HCT116 (cell line): ENCODE measurements around the gene RBPJ. TPM values are rescaled to one million over a fixed set of nuclear protein-coding genes. Genes with fewer than 3 reads are reported as not detected.

Experiments used
- ATAC-seq: fragments of 200-7000 bp; cut with Tn5 transposase; 2 replicates; pipeline ENCODE4 v1.9.1; 2020; ENCODE audit warnings: mild to moderate bottlenecking, moderate library complexity
- BruUV-seq: library from RNA; stranded (reverse); fragments of 400-500 nt; replicated peaks from 2 replicates; lab custom pipeline; 2021; lab: Mats Ljungman, UMichigan
- CTCF ChIA-PET: fragments of 300-600 bp; sonication (Branson Sonifier 250); formaldehyde crosslinking; loops from one replicate; lab custom pipeline; 2021; ENCODE audit warnings: antibody characterized with exemption; lab: Charles Lee
- POLR2A ChIA-PET: fragments of 300-600, 350-600 bp; sonication (Branson Sonifier 250); formaldehyde crosslinking; loops from one replicate; lab custom pipeline; 2021; ENCODE audit warnings: antibody characterized with exemption; lab: Charles Lee
- RAD21 ChIA-PET, 2 experiments: fragments of 300-600 bp; sonication (Branson Sonifier 250); formaldehyde crosslinking; loops; one replicate each; lab custom pipeline; 2023; ENCODE audit warnings: low total read pairs in 2 of 2; ENCODE audit not compliant: uncharacterized antibody in 2 of 2, unreplicated experiment in 2 of 2, low non-redundant PET in 1 of 2; lab: Charles Lee
- DNase-seq: peaks from one replicate; pipeline ENCODE4 v3.0.0-alpha.2; 2010; ENCODE audit warnings: low read depth, low spot score
- H2AFZ ChIP-seq: fragments of 200-600 bp; shearing (Covaris generic), sonication (generic); 2 replicates; pipeline ENCODE4 v1.6.1; 2017; ENCODE audit warnings: low read depth, mixed run types, mixed read lengths, antibody characterized with exemption, low read length; ENCODE audit not compliant: poor library complexity, severe bottlenecking
- H3K27ac ChIP-seq: 2 replicates; pipeline ENCODE4 v1.5.1; 2012; ENCODE audit warnings: low read depth, low read length
- H3K27me3 ChIP-seq: fragments of 200-600 bp; sonication (generic); 2 replicates; pipeline ENCODE4 v1.6.1; 2016; ENCODE audit warnings: mixed run types, low read length, mixed read lengths; ENCODE audit not compliant: insufficient read depth
- H3K36me3 ChIP-seq, 2 experiments: fragments of 200-500 bp in 1 of 2; fragments of 200-600 bp in 1 of 2; sonication (Bioruptor generic) in 1 of 2; sonication (generic) in 1 of 2; 2 replicates each; pipeline versions ENCODE4 v1.5.1 to v1.6.1; 2014 to 2016; ENCODE audit warnings: low read length in 2 of 2, inconsistent platforms in 1 of 2, mixed read lengths in 1 of 2, mixed run types in 1 of 2; ENCODE audit not compliant: insufficient read depth in 2 of 2, control insufficient read depth in 1 of 2
- H3K4me1 ChIP-seq, 2 experiments: fragments of 200-600 bp in 1 of 2; sonication (generic) in 1 of 2; 2 replicates each; pipeline versions ENCODE4 v1.5.1 to v1.6.1; 2012 to 2017; ENCODE audit warnings: low read length in 2 of 2, inconsistent platforms in 1 of 2, mild to moderate bottlenecking in 1 of 2, mixed read lengths in 1 of 2, mixed run types in 1 of 2, moderate library complexity in 1 of 2; ENCODE audit not compliant: insufficient read depth in 2 of 2, control insufficient read depth in 1 of 2
- H3K4me2 ChIP-seq: fragments of 200-600 bp; sonication (generic); 2 replicates; pipeline ENCODE4 v1.6.1; 2017; ENCODE audit warnings: mixed run types, low read length, mixed read lengths
- H3K4me3 ChIP-seq, 2 experiments: fragments of 200-600 bp in 1 of 2; sonication (generic) in 1 of 2; replicated peaks in 1 of 2; 2 replicates each; pipeline ENCODE4 v1.5.1; 2011 to 2016; ENCODE audit warnings: low read length in 2 of 2, control low read depth in 1 of 2, low read depth in 1 of 2, mild to moderate bottlenecking in 1 of 2, mixed read lengths in 1 of 2, mixed run types in 1 of 2
- H3K79me2 ChIP-seq: fragments of 200-600 bp; sonication (generic); 2 replicates; pipeline ENCODE4 v1.6.1; 2017; ENCODE audit warnings: mild to moderate bottlenecking, mixed run types, low read length, moderate library complexity, mixed read lengths; ENCODE audit not compliant: insufficient read depth
- H3K9ac ChIP-seq: fragments of 200-600 bp; sonication (generic); 2 replicates; pipeline ENCODE4 v1.6.1; 2016; ENCODE audit warnings: low read length, mixed read lengths
- H3K9me2 ChIP-seq: fragments of 200-600 bp; sonication (generic), shearing (Covaris generic); 2 replicates; pipeline ENCODE4 v1.6.1; 2017; ENCODE audit warnings: mixed run types, mild to moderate bottlenecking, moderate library complexity; ENCODE audit not compliant: insufficient read depth
- H3K9me3 ChIP-seq, 2 experiments: fragments of 200-500 bp in 1 of 2; fragments of 200-600 bp in 1 of 2; sonication (Bioruptor generic) in 1 of 2; sonication (generic) in 1 of 2; 2 replicates each; pipeline ENCODE4 v1.6.1; 2014 to 2017; ENCODE audit warnings: low read length in 2 of 2, mixed read lengths in 2 of 2, inconsistent platforms in 1 of 2, low read depth in 1 of 2, mild to moderate bottlenecking in 1 of 2, mixed run types in 1 of 2, moderate library complexity in 1 of 2; ENCODE audit not compliant: control insufficient read depth in 1 of 2, insufficient read depth in 1 of 2
- H4K20me1 ChIP-seq: fragments of 200-600 bp; sonication (generic), shearing (Covaris generic); 2 replicates; pipeline ENCODE4 v1.6.1; 2017; ENCODE audit warnings: mixed run types, mild to moderate bottlenecking, moderate library complexity; ENCODE audit not compliant: insufficient read depth
- CBX3 ChIP-seq: IDR thresholded peaks from 2 replicates; pipeline ENCODE4 v1.6.1; 2012; ENCODE audit warnings: low read depth
- CEBPB ChIP-seq: IDR thresholded peaks from 2 replicates; pipeline ENCODE4 v1.6.1; 2012; ENCODE audit warnings: low read depth
- EZH2 ChIP-seq: fragments of 200-600 bp; sonication (generic); IDR thresholded peaks from 2 replicates; pipeline ENCODE4 v1.6.1; 2017; ENCODE audit warnings: antibody characterized with exemption, mixed run types
- EZH2phosphoT487 ChIP-seq: fragments of 200-600 bp; IDR thresholded peaks from 2 replicates; pipeline ENCODE4 v1.6.1; 2018; ENCODE audit warnings: antibody characterized with exemption, borderline replicate concordance
- FOSL1 ChIP-seq: IDR thresholded peaks from 2 replicates; pipeline ENCODE4 v1.6.1; 2012; ENCODE audit warnings: low read depth
- JUND ChIP-seq: IDR thresholded peaks from 2 replicates; pipeline ENCODE4 v1.6.1; 2012
- POLR2A ChIP-seq: IDR thresholded peaks from 2 replicates; pipeline ENCODE4 v1.7.0; 2011; ENCODE audit warnings: borderline replicate concordance; ENCODE audit not compliant: insufficient read depth, insufficient read length; ENCODE audit errors: extremely low read depth
- POLR2AphosphoS5 ChIP-seq: IDR thresholded peaks from 2 replicates; pipeline ENCODE4 v1.6.1; 2011; ENCODE audit warnings: mild to moderate bottlenecking, low read depth, low read length, moderate library complexity
- RAD21 ChIP-seq: IDR thresholded peaks from 2 replicates; pipeline ENCODE4 v1.6.1; 2012; ENCODE audit warnings: low read depth, mild to moderate bottlenecking
- REST ChIP-seq: IDR thresholded peaks from 2 replicates; pipeline ENCODE4 v1.6.1; 2012; ENCODE audit warnings: low read depth
- SIN3A ChIP-seq: IDR thresholded peaks from 2 replicates; pipeline ENCODE4 v1.6.1; 2012; ENCODE audit warnings: low read depth
- SP1 ChIP-seq: IDR thresholded peaks from 2 replicates; pipeline ENCODE4 v1.6.1; 2012; ENCODE audit warnings: low read depth
- SRF ChIP-seq: IDR thresholded peaks from 2 replicates; pipeline ENCODE4 v1.6.1; 2012; ENCODE audit warnings: low read depth
- TCF7L2 ChIP-seq: IDR thresholded peaks from 2 replicates; pipeline ENCODE4 v1.7.0; 2011; ENCODE audit warnings: borderline replicate concordance, inconsistent platforms; ENCODE audit not compliant: insufficient read depth, insufficient read length; ENCODE audit errors: extremely low read depth
- YY1 ChIP-seq: IDR thresholded peaks from 2 replicates; pipeline ENCODE4 v1.6.1; 2011; ENCODE audit warnings: low read length, low read depth, moderate library complexity, mild to moderate bottlenecking; ENCODE audit not compliant: insufficient replicate concordance; ENCODE audit errors: extremely low read depth
- ZFX ChIP-seq: fragments of 450-650 bp; IDR thresholded peaks from 2 replicates; pipeline ENCODE4 v1.6.1; 2017
- ZNF274 ChIP-seq: fragments of 200-500 bp; sonication (Bioruptor generic); IDR thresholded peaks from 2 replicates; pipeline ENCODE4 v1.6.1; 2014; ENCODE audit warnings: mild to moderate bottlenecking, low read depth, low read length, inconsistent platforms
- intact Hi-C: fragments of 100-400 bp; cut with micrococcal nuclease; formaldehyde crosslinking; loops from 2 replicates; pipeline ENCODE4 v1.10.0; 2022
- total RNA-seq: library from RNA; stranded (reverse); gene quantifications from one replicate; pipeline ENCODE4 v1.2.1, GENCODE V29; 2021; ENCODE audit not compliant: unreplicated experiment
- TF ChIP-seq, protein P1 (sequence below): IDR thresholded peaks from 2 replicates; pipeline ENCODE4 v1.6.1; 2012

Gene RBPJ
- total RNA-seq, 1 experiment from 2014 or later, result 72.7 TPM

GRCh38 chr4:26272654-26273615 lies 47.9 kb upstream of the RBPJ start:
- H3K9me2 ChIP-seq, result no peaks in the 10 kb centered on the region
- no peaks in the 10 kb centered on the region for H3K9me3 ChIP-seq
- ATAC-seq (no peak), DNase-seq (no peak)
- no peaks in the 10 kb centered on the region for H3K4me1 ChIP-seq
- RAD21 ChIA-PET, result no interaction called here
- no peak overlapping the region for H3K4me2 ChIP-seq
- no peaks in the 10 kb centered on the region for H3K36me3 ChIP-seq
- no peaks in the 10 kb centered on the region for H4K20me1 ChIP-seq
- H3K79me2 ChIP-seq, result no peaks in the 10 kb centered on the region
- no peak for TF ChIP-seq ZFX
- TF ChIP-seq TCF7L2, result no peak
- TF ChIP-seq FOSL1, result no peak
- no peak for TF ChIP-seq CBX3
- TF ChIP-seq JUND, result no peak
- no peak for TF ChIP-seq POLR2A
- no peak for TF ChIP-seq ZNF274
- TF ChIP-seq POLR2AphosphoS5, result no peak
- no peak for TF ChIP-seq REST
- TF ChIP-seq EZH2phosphoT487, result no peak
- no peak for TF ChIP-seq SP1
- TF ChIP-seq EZH2, result no peak
- TF ChIP-seq SIN3A, result no peak
- TF ChIP-seq CEBPB, result no peak
- TF ChIP-seq, protein P1, sequence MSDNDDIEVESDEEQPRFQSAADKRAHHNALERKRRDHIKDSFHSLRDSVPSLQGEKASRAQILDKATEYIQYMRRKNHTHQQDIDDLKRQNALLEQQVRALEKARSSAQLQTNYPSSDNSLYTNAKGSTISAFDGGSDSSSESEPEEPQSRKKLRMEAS, result no peak
- TF ChIP-seq SRF, result no peak
- no peak for TF ChIP-seq YY1
- no peak for TF ChIP-seq RAD21
- no peaks in the 10 kb centered on the region for H3K27me3 ChIP-seq
- POLR2A ChIA-PET, result no interaction called here
- no peak overlapping the region for H3K4me3 ChIP-seq
- no TSS peak for BruUV-seq
- intact Hi-C loops, result no loop called here
- H2AFZ ChIP-seq, result no peak overlapping the region
- H3K27ac ChIP-seq, result no peak overlapping the region
- CTCF ChIA-PET, result no interaction called here
- no peak overlapping the region for H3K9ac ChIP-seq
